HCT116 (cell line): ENCODE measurements around the gene NFASC.

ENCODE experiments used
- EGR1 ChIP-seq: IDR thresholded peaks from 2 replicates; pipeline ENCODE4 v1.6.1; 2012; ENCODE audit warnings: low read depth
- ELF1 ChIP-seq: IDR thresholded peaks from 2 replicates; pipeline ENCODE4 v1.6.1; 2012; ENCODE audit warnings: low read depth, borderline replicate concordance
- EZH2 ChIP-seq: fragments of 200-600 bp; sonication (generic); IDR thresholded peaks from 2 replicates; pipeline ENCODE4 v1.6.1; 2017; ENCODE audit warnings: antibody characterized with exemption, mixed run types
- EZH2phosphoT487 ChIP-seq: fragments of 200-600 bp; IDR thresholded peaks from 2 replicates; pipeline ENCODE4 v1.6.1; 2018; ENCODE audit warnings: antibody characterized with exemption, borderline replicate concordance
- JUND ChIP-seq: IDR thresholded peaks from 2 replicates; pipeline ENCODE4 v1.6.1; 2012
- POLR2A ChIP-seq: IDR thresholded peaks from 2 replicates; pipeline ENCODE4 v1.7.0; 2011; ENCODE audit warnings: borderline replicate concordance; ENCODE audit not compliant: insufficient read depth, insufficient read length; ENCODE audit errors: extremely low read depth
- POLR2AphosphoS5 ChIP-seq: IDR thresholded peaks from 2 replicates; pipeline ENCODE4 v1.6.1; 2011; ENCODE audit warnings: mild to moderate bottlenecking, low read depth, low read length, moderate library complexity
- SP1 ChIP-seq: IDR thresholded peaks from 2 replicates; pipeline ENCODE4 v1.6.1; 2012; ENCODE audit warnings: low read depth
- ZFX ChIP-seq: fragments of 450-650 bp; IDR thresholded peaks from 2 replicates; pipeline ENCODE4 v1.6.1; 2017
- TF ChIP-seq, protein P1 (sequence below): IDR thresholded peaks from 2 replicates; pipeline ENCODE4 v1.6.1; 2012
- TF ChIP-seq, protein P2 (sequence below), 3 experiments: fragments of 200-600 bp in 1 of 3; sonication (generic) in 1 of 3; IDR thresholded peaks in 2 of 3; conservative IDR thresholded peaks in 1 of 3; 2 replicates each; pipeline ENCODE4 v1.5.1; 2012 to 2017; ENCODE audit warnings: low read depth in 2 of 3, low read length in 2 of 3, antibody characterized with exemption in 1 of 3, borderline replicate concordance in 1 of 3, control low read depth in 1 of 3, mild to moderate bottlenecking in 1 of 3, mixed read lengths in 1 of 3, mixed run types in 1 of 3, moderate library complexity in 1 of 3; ENCODE audit not compliant: insufficient read depth in 1 of 3
- TF ChIP-seq, protein P3 (sequence below): IDR thresholded peaks from 2 replicates; pipeline ENCODE4 v1.6.1; 2012; ENCODE audit warnings: low read depth
- TF ChIP-seq, protein P4 (sequence below): IDR thresholded peaks from 2 replicates; pipeline ENCODE4 v1.6.1; 2011; ENCODE audit warnings: mild to moderate bottlenecking, low read length, moderate library complexity; ENCODE audit not compliant: insufficient replicate concordance; ENCODE audit errors: extremely low read depth
- TF ChIP-seq, protein P5 (sequence below): IDR thresholded peaks from 2 replicates; pipeline ENCODE4 v1.6.1; 2012

DNA sequence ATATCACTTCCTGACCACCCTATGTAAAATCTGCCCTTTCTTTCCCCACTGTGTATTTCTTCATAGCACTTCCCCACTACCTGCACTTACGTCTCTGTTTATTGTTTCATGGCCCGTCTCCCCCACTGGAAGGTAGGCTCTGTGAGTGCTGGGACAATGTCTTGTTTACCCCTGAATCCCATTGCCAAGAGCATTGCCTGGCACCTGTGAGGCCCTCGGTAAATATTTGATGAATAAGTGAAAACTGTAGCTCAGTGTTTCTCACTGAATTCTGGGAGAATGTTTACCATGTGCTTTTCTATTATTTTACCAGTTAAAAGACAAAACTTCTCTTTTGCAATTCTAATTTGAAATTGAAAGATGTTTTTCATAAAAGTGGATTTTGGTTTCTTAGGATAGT, 11.8 kb downstream of the NFASC start:
- TF ChIP-seq, protein P1, sequence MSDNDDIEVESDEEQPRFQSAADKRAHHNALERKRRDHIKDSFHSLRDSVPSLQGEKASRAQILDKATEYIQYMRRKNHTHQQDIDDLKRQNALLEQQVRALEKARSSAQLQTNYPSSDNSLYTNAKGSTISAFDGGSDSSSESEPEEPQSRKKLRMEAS, result no peak
- TF ChIP-seq EZH2 (no peak), EZH2phosphoT487 (no peak), POLR2A (no peak), POLR2AphosphoS5 (no peak), EGR1 (no peak), SP1 (no peak), ELF1 (no peak), JUND (no peak), ZFX (no peak)
- TF ChIP-seq, protein P2, sequence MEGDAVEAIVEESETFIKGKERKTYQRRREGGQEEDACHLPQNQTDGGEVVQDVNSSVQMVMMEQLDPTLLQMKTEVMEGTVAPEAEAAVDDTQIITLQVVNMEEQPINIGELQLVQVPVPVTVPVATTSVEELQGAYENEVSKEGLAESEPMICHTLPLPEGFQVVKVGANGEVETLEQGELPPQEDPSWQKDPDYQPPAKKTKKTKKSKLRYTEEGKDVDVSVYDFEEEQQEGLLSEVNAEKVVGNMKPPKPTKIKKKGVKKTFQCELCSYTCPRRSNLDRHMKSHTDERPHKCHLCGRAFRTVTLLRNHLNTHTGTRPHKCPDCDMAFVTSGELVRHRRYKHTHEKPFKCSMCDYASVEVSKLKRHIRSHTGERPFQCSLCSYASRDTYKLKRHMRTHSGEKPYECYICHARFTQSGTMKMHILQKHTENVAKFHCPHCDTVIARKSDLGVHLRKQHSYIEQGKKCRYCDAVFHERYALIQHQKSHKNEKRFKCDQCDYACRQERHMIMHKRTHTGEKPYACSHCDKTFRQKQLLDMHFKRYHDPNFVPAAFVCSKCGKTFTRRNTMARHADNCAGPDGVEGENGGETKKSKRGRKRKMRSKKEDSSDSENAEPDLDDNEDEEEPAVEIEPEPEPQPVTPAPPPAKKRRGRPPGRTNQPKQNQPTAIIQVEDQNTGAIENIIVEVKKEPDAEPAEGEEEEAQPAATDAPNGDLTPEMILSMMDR (IDR thresholded peaks at IDR 0.05 in 2 of 3, conservative IDR thresholded peaks at IDR 0.05 in 1 of 3; ENCODE audit: borderline replicate concordance in 1 of 3, insufficient read depth in 1 of 3, low read depth in 2 of 3, low read length in 2 of 3), result no peak
- TF ChIP-seq, protein P3, sequence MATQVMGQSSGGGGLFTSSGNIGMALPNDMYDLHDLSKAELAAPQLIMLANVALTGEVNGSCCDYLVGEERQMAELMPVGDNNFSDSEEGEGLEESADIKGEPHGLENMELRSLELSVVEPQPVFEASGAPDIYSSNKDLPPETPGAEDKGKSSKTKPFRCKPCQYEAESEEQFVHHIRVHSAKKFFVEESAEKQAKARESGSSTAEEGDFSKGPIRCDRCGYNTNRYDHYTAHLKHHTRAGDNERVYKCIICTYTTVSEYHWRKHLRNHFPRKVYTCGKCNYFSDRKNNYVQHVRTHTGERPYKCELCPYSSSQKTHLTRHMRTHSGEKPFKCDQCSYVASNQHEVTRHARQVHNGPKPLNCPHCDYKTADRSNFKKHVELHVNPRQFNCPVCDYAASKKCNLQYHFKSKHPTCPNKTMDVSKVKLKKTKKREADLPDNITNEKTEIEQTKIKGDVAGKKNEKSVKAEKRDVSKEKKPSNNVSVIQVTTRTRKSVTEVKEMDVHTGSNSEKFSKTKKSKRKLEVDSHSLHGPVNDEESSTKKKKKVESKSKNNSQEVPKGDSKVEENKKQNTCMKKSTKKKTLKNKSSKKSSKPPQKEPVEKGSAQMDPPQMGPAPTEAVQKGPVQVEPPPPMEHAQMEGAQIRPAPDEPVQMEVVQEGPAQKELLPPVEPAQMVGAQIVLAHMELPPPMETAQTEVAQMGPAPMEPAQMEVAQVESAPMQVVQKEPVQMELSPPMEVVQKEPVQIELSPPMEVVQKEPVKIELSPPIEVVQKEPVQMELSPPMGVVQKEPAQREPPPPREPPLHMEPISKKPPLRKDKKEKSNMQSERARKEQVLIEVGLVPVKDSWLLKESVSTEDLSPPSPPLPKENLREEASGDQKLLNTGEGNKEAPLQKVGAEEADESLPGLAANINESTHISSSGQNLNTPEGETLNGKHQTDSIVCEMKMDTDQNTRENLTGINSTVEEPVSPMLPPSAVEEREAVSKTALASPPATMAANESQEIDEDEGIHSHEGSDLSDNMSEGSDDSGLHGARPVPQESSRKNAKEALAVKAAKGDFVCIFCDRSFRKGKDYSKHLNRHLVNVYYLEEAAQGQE, result no peak
- TF ChIP-seq, protein P4, sequence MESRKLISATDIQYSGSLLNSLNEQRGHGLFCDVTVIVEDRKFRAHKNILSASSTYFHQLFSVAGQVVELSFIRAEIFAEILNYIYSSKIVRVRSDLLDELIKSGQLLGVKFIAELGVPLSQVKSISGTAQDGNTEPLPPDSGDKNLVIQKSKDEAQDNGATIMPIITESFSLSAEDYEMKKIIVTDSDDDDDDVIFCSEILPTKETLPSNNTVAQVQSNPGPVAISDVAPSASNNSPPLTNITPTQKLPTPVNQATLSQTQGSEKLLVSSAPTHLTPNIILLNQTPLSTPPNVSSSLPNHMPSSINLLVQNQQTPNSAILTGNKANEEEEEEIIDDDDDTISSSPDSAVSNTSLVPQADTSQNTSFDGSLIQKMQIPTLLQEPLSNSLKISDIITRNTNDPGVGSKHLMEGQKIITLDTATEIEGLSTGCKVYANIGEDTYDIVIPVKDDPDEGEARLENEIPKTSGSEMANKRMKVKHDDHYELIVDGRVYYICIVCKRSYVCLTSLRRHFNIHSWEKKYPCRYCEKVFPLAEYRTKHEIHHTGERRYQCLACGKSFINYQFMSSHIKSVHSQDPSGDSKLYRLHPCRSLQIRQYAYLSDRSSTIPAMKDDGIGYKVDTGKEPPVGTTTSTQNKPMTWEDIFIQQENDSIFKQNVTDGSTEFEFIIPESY, result no peak
- TF ChIP-seq, protein P5, sequence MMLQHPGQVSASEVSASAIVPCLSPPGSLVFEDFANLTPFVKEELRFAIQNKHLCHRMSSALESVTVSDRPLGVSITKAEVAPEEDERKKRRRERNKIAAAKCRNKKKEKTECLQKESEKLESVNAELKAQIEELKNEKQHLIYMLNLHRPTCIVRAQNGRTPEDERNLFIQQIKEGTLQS, result no peak
